SK-N-SH (cell line): ENCODE measurements around the gene HECTD4. TPM values are rescaled to one million over a fixed set of nuclear protein-coding genes. Genes with fewer than 3 reads are reported as not detected.

Experiments used
- CTCF ChIA-PET: fragments of 300-600, 350-600 bp; formaldehyde crosslinking; extraction: SDS; loops from one replicate; lab custom pipeline; 2021; lab: Yijun Ruan, JAX
- POLR2A ChIA-PET: fragments of 350-600 bp; sonication (Branson Sonifier 250); formaldehyde crosslinking; extraction: SDS; loops from one replicate; lab custom pipeline; 2020; ENCODE audit warnings: antibody characterized with exemption, inconsistent platforms; lab: Yijun Ruan, JAX
- DNase-seq: peaks from one replicate; pipeline ENCODE4 v3.0.0; 2012
- H2AFZ ChIP-seq: fragments of 200-600 bp; sonication (generic); 2 replicates; pipeline ENCODE4 v1.8.1; 2016; ENCODE audit warnings: antibody characterized with exemption, mild to moderate bottlenecking, low read depth
- H3F3A ChIP-seq: fragments of 200-600 bp; sonication (generic); replicated peaks from 2 replicates; pipeline ENCODE3; 2016; ENCODE audit warnings: antibody characterized with exemption, mild to moderate bottlenecking; ENCODE audit not compliant: insufficient read depth
- H3K27ac ChIP-seq, 2 experiments: fragments of 200-500 bp in 1 of 2; fragments of 200-600 bp in 1 of 2; sonication (Bioruptor generic) in 1 of 2; sonication (generic), shearing (Covaris generic) in 1 of 2; 2 replicates each; pipeline versions ENCODE4 v1.5.1 to v1.6.1; 2014 to 2016; ENCODE audit warnings: low read depth in 2 of 2, inconsistent platforms in 1 of 2, low read length in 1 of 2, mild to moderate bottlenecking in 1 of 2, mixed read lengths in 1 of 2
- H3K27me3 ChIP-seq: fragments of 200-600 bp; sonication (generic), shearing (Covaris generic); 2 replicates; pipeline ENCODE4 v1.6.1; 2016; ENCODE audit warnings: mixed run types; ENCODE audit not compliant: insufficient read depth
- H3K36me3 ChIP-seq, 2 experiments: fragments of 200-500 bp in 1 of 2; fragments of 200-600 bp in 1 of 2; sonication (Bioruptor generic) in 1 of 2; sonication (generic) in 1 of 2; replicated peaks in 1 of 2; 2 replicates each; pipeline versions ENCODE3 to v1.5.1; 2014 to 2016; ENCODE audit warnings: low read length in 1 of 2, mild to moderate bottlenecking in 1 of 2; ENCODE audit not compliant: insufficient read depth in 2 of 2, control insufficient read depth in 1 of 2
- H3K4me1 ChIP-seq, 2 experiments: fragments of 200-500 bp in 1 of 2; fragments of 200-600 bp in 1 of 2; sonication (Bioruptor generic) in 1 of 2; sonication (generic), shearing (Covaris generic) in 1 of 2; 2 replicates each; pipeline versions ENCODE4 v1.5.1 to v1.6.1; 2014 to 2016; ENCODE audit warnings: low read depth in 1 of 2, low read length in 1 of 2, mixed run types in 1 of 2; ENCODE audit not compliant: insufficient read depth in 2 of 2, control insufficient read depth in 1 of 2
- H3K4me2 ChIP-seq: fragments of 200-600 bp; sonication (generic), shearing (Covaris generic); 2 replicates; pipeline ENCODE4 v1.6.1; 2017; ENCODE audit warnings: mixed run types
- H3K4me3 ChIP-seq, 2 experiments: fragments of 200-500 bp in 1 of 2; fragments of 200-600 bp in 1 of 2; sonication (Bioruptor generic) in 1 of 2; sonication (generic), shearing (Covaris generic) in 1 of 2; 2 replicates each; pipeline versions ENCODE4 v1.5.1 to v1.8.1; 2014 to 2016; ENCODE audit warnings: low read depth in 2 of 2, inconsistent platforms in 1 of 2, low read length in 1 of 2, mild to moderate bottlenecking in 1 of 2, mixed read lengths in 1 of 2, moderate library complexity in 1 of 2
- H3K79me2 ChIP-seq: fragments of 200-600 bp; sonication (generic); 2 replicates; pipeline ENCODE4 v1.8.1; 2017; ENCODE audit warnings: mild to moderate bottlenecking; ENCODE audit not compliant: insufficient read depth
- H3K9ac ChIP-seq: fragments of 200-600 bp; sonication (generic); 2 replicates; pipeline ENCODE4 v1.6.1; 2017; ENCODE audit warnings: mixed run types
- H3K9me2 ChIP-seq: fragments of 200-600 bp; sonication (generic); 2 replicates; pipeline ENCODE4 v1.6.1; 2017; ENCODE audit warnings: mixed run types
- H3K9me3 ChIP-seq: fragments of 200-600 bp; sonication (generic); 2 replicates; pipeline ENCODE4 v1.6.1; 2017; ENCODE audit warnings: mixed run types, mild to moderate bottlenecking, moderate library complexity
- H4K20me1 ChIP-seq: fragments of 200-600 bp; sonication (generic); 2 replicates; pipeline ENCODE4 v1.6.1; 2017; ENCODE audit warnings: mild to moderate bottlenecking, mixed run types; ENCODE audit not compliant: insufficient read depth
- EP300 ChIP-seq, 2 experiments: IDR thresholded peaks; 2 replicates each; pipeline versions ENCODE4 v1.4.0 to v1.6.1; 2012; ENCODE audit warnings: borderline replicate concordance in 1 of 2, low read depth in 1 of 2, low read length in 1 of 2
- EZH2phosphoT487 ChIP-seq: fragments of 200-600 bp; sonication (generic); IDR thresholded peaks from 2 replicates; pipeline ENCODE4 v1.6.1; 2017; ENCODE audit warnings: low read depth, mixed run types, mild to moderate bottlenecking, antibody characterized with exemption, moderate library complexity, borderline replicate concordance
- FOSL2 ChIP-seq: IDR thresholded peaks from 2 replicates; pipeline ENCODE4 v1.4.0; 2012; ENCODE audit warnings: low read depth, mild to moderate bottlenecking, moderate library complexity, borderline replicate concordance
- FOXJ3 ChIP-seq: sonication (generic); formaldehyde crosslinking; IDR thresholded peaks from 2 replicates; pipeline ENCODE4 v1.5.1; 2020; ENCODE audit warnings: mild to moderate bottlenecking, missing genetic modification reagents
- FOXM1 ChIP-seq: IDR thresholded peaks from 2 replicates; pipeline ENCODE4 v1.4.0; 2012; ENCODE audit warnings: low read depth, mild to moderate bottlenecking
- GABPA ChIP-seq: IDR thresholded peaks from 2 replicates; pipeline ENCODE4 v1.4.0; 2012; ENCODE audit warnings: low read depth, mild to moderate bottlenecking
- JUND ChIP-seq: IDR thresholded peaks from 2 replicates; pipeline ENCODE4 v1.4.0; 2012
- MAX ChIP-seq: IDR thresholded peaks from 2 replicates; pipeline ENCODE4 v1.4.0; 2012; ENCODE audit warnings: low read depth
- MXI1 ChIP-seq: IDR thresholded peaks from 2 replicates; pipeline ENCODE4 v1.6.1; 2012; ENCODE audit warnings: mild to moderate bottlenecking, low read depth, low read length, improper control_type of control experiment
- POLR2AphosphoS5 ChIP-seq: IDR thresholded peaks from 2 replicates; pipeline ENCODE4 v1.6.1; 2012; ENCODE audit warnings: low read depth, low read length
- RAD21 ChIP-seq: IDR thresholded peaks from 2 replicates; pipeline ENCODE4 v1.6.1; 2012; ENCODE audit warnings: mild to moderate bottlenecking, low read length
- REST ChIP-seq: IDR thresholded peaks from 2 replicates; pipeline ENCODE4 v1.6.1; 2012; ENCODE audit warnings: mild to moderate bottlenecking, low read depth, low read length, moderate library complexity
- RFX5 ChIP-seq: IDR thresholded peaks from 2 replicates; pipeline ENCODE4 v1.6.1; 2012; ENCODE audit warnings: mild to moderate bottlenecking, improper control_type of control experiment, low read length
- SIN3A ChIP-seq: IDR thresholded peaks from 2 replicates; pipeline ENCODE4 v1.6.1; 2012; ENCODE audit warnings: low read depth, mild to moderate bottlenecking, low read length, moderate library complexity, borderline replicate concordance
- SMC3 ChIP-seq: IDR thresholded peaks from 2 replicates; pipeline ENCODE4 v1.6.1; 2012; ENCODE audit warnings: low read depth, low read length, improper control_type of control experiment
- TAF1 ChIP-seq: IDR thresholded peaks from 2 replicates; pipeline ENCODE4 v1.6.1; 2012; ENCODE audit warnings: low read depth, mild to moderate bottlenecking, low read length, moderate library complexity, borderline replicate concordance
- TCF12 ChIP-seq: IDR thresholded peaks from 2 replicates; pipeline ENCODE4 v1.4.0; 2012
- TEAD4 ChIP-seq: IDR thresholded peaks from 2 replicates; pipeline ENCODE4 v1.4.0; 2012; ENCODE audit warnings: mild to moderate bottlenecking, borderline replicate concordance; ENCODE audit not compliant: insufficient read depth
- YY1 ChIP-seq: IDR thresholded peaks from 2 replicates; pipeline ENCODE4 v1.4.0; 2012; ENCODE audit warnings: low read depth, mild to moderate bottlenecking
- WGBS: methylation state at CpG from one replicate; pipeline ENCODE4 v1.1.6; 2017; ENCODE audit warnings: low lambda C conversion rate; 5-methylcytosine and 5-hydroxymethylcytosine counted together
- polyA plus RNA-seq, 3 experiments: library from polyadenylated mRNA; depleted of rRNA; stranded (reverse); fragments of >200 nt; gene quantifications; 2 replicates each; pipeline ENCODE4 v1.2.3, GENCODE V29; 2012

The HECTD4 gene
- polyA plus RNA-seq, 1 of the 3 experiments (the other 2 are of a cell fraction), result 14.6 TPM

GRCh38 chr12:112328456-112329124 is 53.6 kb downstream of the HECTD4 start:
- Histone ChIP-seq H4K20me1 (peaks cover 21% of the 10 kb centered on the region), H3F3A (peaks cover 8% of the 10 kb centered on the region), H3K9ac (no peak overlapping the region), H3K9me3 (no peaks in the 10 kb centered on the region), H3K4me3 (no peak overlapping the region), H3K79me2 (peaks cover 76% of the 10 kb centered on the region), H2AFZ (no peak overlapping the region), H3K27ac (no peak overlapping the region), H3K9me2 (no peaks in the 10 kb centered on the region), H3K27me3 (no peaks in the 10 kb centered on the region), H3K36me3 (no peaks in the 10 kb centered on the region), H3K4me1 (peaks cover 0 to 9% of the 10 kb centered on the region in 2 experiments; a peak in 2 of 4 replicates), H3K4me2 (no peak overlapping the region)
- 92% methylated on average over 3 of the region's 3 CpGs for WGBS
- ChIA-PET CTCF (interaction anchor here (1.2 kb wide), 1 partner anchor 11 kb away, joined by 3 read pairs; no protein-coding TSS in a partner anchor), POLR2A (no interaction called here)
- DNase-seq, result no peak
- no peak for TF ChIP-seq TCF12
- TF ChIP-seq EP300 (IDR thresholded peaks at IDR 0.05; ENCODE audit: borderline replicate concordance in 1 of 2, low read depth in 1 of 2, low read length in 1 of 2), result no peak
- TF ChIP-seq MAX, result no peak
- TF ChIP-seq YY1, result no peak
- no peak for TF ChIP-seq MXI1
- TF ChIP-seq SMC3, result no peak
- TF ChIP-seq POLR2AphosphoS5, result no peak
- no peak for TF ChIP-seq TEAD4

GRCh38 chr12:112327209-112327938 is 54.9 kb downstream of the HECTD4 start:
- no peaks in the 10 kb centered on the region for H3K36me3 ChIP-seq
- CTCF ChIA-PET, result no interaction called here
- no peaks in the 10 kb centered on the region for H3K9me2 ChIP-seq
- H3K4me3 ChIP-seq, result no peak overlapping the region
- no peaks in the 10 kb centered on the region for H3K9me3 ChIP-seq
- H3K27ac ChIP-seq, result no peak overlapping the region
- H3K27me3 ChIP-seq, result no peaks in the 10 kb centered on the region
- no peak overlapping the region for H3K4me2 ChIP-seq
- H3K79me2 ChIP-seq, result peaks cover 70% of the 10 kb centered on the region
- POLR2A ChIA-PET, result no interaction called here
- TF ChIP-seq RFX5 (no peak), SIN3A (no peak), JUND (no peak), MXI1 (no peak), FOSL2 (no peak), RAD21 (no peak), EZH2phosphoT487 (no peak), FOXM1 (no peak), FOXJ3 (CRISPR knock-in tag) (no peak), TEAD4 (no peak), MAX (no peak), TAF1 (no peak), SMC3 (no peak), YY1 (no peak), REST (no peak), GABPA (no peak), TCF12 (no peak)
- peaks cover 21% of the 10 kb centered on the region for H4K20me1 ChIP-seq
- WGBS, result 93% methylated on average over 7 of the region's 7 CpGs
- no peak overlapping the region for H3K9ac ChIP-seq
- no peak for DNase-seq
- no peak overlapping the region for H2AFZ ChIP-seq
- H3K4me1 ChIP-seq, result peaks cover 0 to 16% of the 10 kb centered on the region in 2 experiments; a peak in 2 of 4 replicates
- peaks cover 8% of the 10 kb centered on the region for H3F3A ChIP-seq
